ENCODE data around the gene GALNT10.

- TF ChIP-seq CREB1 (CRISPR knock-in tag; IDR thresholded peaks at IDR 0.05; ENCODE audit: low read depth) (no peak), CTCF (conservative IDR thresholded peaks at IDR 0.05; ENCODE audit: low read depth in 2 of 2) (no peak), EZH2 (IDR thresholded peaks at IDR 0.05; ENCODE audit: low read depth, unreplicated experiment) (no peak), EZH2phosphoT487 (IDR thresholded peaks at IDR 0.05; ENCODE audit: unreplicated experiment) (no peak), POLR2AphosphoS5 (IDR thresholded peaks at IDR 0.05; ENCODE audit: low read depth) (no peak), NANOG (IDR thresholded peaks at IDR 0.05; ENCODE audit: borderline replicate concordance) (no peak), ZNF331 (CRISPR knock-in tag; IDR thresholded peaks at IDR 0.05; ENCODE audit: low read depth) (no peak), JUNB (IDR thresholded peaks at IDR 0.05; ENCODE audit: unreplicated experiment) (no peak), STAT1 (IDR thresholded peaks at IDR 0.05; ENCODE audit: unreplicated experiment) (no peak)
- TF ChIP-seq, protein P1, sequence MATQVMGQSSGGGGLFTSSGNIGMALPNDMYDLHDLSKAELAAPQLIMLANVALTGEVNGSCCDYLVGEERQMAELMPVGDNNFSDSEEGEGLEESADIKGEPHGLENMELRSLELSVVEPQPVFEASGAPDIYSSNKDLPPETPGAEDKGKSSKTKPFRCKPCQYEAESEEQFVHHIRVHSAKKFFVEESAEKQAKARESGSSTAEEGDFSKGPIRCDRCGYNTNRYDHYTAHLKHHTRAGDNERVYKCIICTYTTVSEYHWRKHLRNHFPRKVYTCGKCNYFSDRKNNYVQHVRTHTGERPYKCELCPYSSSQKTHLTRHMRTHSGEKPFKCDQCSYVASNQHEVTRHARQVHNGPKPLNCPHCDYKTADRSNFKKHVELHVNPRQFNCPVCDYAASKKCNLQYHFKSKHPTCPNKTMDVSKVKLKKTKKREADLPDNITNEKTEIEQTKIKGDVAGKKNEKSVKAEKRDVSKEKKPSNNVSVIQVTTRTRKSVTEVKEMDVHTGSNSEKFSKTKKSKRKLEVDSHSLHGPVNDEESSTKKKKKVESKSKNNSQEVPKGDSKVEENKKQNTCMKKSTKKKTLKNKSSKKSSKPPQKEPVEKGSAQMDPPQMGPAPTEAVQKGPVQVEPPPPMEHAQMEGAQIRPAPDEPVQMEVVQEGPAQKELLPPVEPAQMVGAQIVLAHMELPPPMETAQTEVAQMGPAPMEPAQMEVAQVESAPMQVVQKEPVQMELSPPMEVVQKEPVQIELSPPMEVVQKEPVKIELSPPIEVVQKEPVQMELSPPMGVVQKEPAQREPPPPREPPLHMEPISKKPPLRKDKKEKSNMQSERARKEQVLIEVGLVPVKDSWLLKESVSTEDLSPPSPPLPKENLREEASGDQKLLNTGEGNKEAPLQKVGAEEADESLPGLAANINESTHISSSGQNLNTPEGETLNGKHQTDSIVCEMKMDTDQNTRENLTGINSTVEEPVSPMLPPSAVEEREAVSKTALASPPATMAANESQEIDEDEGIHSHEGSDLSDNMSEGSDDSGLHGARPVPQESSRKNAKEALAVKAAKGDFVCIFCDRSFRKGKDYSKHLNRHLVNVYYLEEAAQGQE (IDR thresholded peaks at IDR 0.05; ENCODE audit: unreplicated experiment) = no peak
- TF ChIP-seq, protein P2, sequence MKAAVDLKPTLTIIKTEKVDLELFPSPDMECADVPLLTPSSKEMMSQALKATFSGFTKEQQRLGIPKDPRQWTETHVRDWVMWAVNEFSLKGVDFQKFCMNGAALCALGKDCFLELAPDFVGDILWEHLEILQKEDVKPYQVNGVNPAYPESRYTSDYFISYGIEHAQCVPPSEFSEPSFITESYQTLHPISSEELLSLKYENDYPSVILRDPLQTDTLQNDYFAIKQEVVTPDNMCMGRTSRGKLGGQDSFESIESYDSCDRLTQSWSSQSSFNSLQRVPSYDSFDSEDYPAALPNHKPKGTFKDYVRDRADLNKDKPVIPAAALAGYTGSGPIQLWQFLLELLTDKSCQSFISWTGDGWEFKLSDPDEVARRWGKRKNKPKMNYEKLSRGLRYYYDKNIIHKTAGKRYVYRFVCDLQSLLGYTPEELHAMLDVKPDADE (IDR thresholded peaks at IDR 0.05) = no peak
Observed at GRCh38 chr5:154164249-154164581, 26.3 kb upstream of the GALNT10 start.

Measured in GM23338 (cell line).